ENCODE results near the gene CBARP. TPM values are rescaled to one million over a fixed set of nuclear protein-coding genes. Genes with fewer than 3 reads are reported as not detected.
A peak's percentile ranks its signal among the peaks of the same experiment; 100 is the strongest.

The CBARP gene
- total RNA-seq, 1 experiment from 2014 or later: 13.3 TPM

GRCh38 chr19:1253514-1254080, 15.8 kb upstream of the CBARP start:
- H3K36me3 ChIP-seq (ENCODE audit: insufficient read depth, low read length, poor library complexity, severe bottlenecking): peaks cover 62% of the 10 kb centered on the region
- peak overlapping the region; percentile 96 for H3K27ac ChIP-seq (ENCODE audit: low read depth, low read length, poor library complexity, severe bottlenecking)
- CTCF ChIA-PET: interaction anchor here (0.7 to 1.4 kb wide), 4 partner anchors 9 to 15 kb away, joined by 5 to 16 read pairs (median 10); partner anchors contain the start of gene CIRBP

GRCh38 chr19:1252821-1253513, 15.2 kb upstream of the CBARP start:
- TF ChIP-seq CTCF (conservative IDR thresholded peaks at IDR 0.05; ENCODE audit: low read depth, low read length): peak; percentile 46; the same call in 1 of the 2 replicates
- no peak for TF ChIP-seq EZH2 (IDR thresholded peaks at IDR 0.05; ENCODE audit: borderline replicate concordance, low read depth, low read length, poor library complexity, severe bottlenecking)
- H3K4me1 ChIP-seq (ENCODE audit: insufficient read depth, low read length, poor library complexity, severe bottlenecking): peaks cover 49% of the 10 kb centered on the region
- CTCF ChIA-PET: interaction anchor here (0.7 to 1.4 kb wide), 4 partner anchors 9 to 16 kb away, joined by 5 to 16 read pairs (median 10); partner anchors contain the start of gene CIRBP
- peaks cover 61% of the 10 kb centered on the region for H3K36me3 ChIP-seq (ENCODE audit: insufficient read depth, low read length, poor library complexity, severe bottlenecking)
- peak overlapping the region; percentile 96 for H3K4me3 ChIP-seq (ENCODE audit: low read depth, low read length, poor library complexity, severe bottlenecking)
- DNase-seq (ENCODE audit: low spot score): peak; percentile 98
- BruUV-seq (replicated peaks): no TSS peak
- intact Hi-C loops (cut with micrococcal nuclease; ENCODE audit: unreplicated experiment): no loop called here
- POLR2A ChIA-PET (ENCODE audit: low non-redundant PET): interaction anchor here (0.7 to 1.4 kb wide), 2 partner anchors 8 to 16 kb away, joined by 3 to 26 read pairs; partner anchors contain the start of gene CIRBP
- peak overlapping the region; percentile 96 for H3K27ac ChIP-seq (ENCODE audit: low read depth, low read length, poor library complexity, severe bottlenecking)
- no peaks in the 10 kb centered on the region for H3K9me3 ChIP-seq (ENCODE audit: low read depth, low read length, poor library complexity, severe bottlenecking)
- H3K27me3 ChIP-seq (replicated peaks; ENCODE audit: insufficient read depth, low read depth, low read length, poor library complexity): no peaks in the 10 kb centered on the region

More at GRCh38 chr19:1253514-1254080, 15.8 kb upstream of the CBARP start:
- DNase-seq (ENCODE audit: low spot score): no peak
- POLR2A ChIA-PET (ENCODE audit: low non-redundant PET): interaction anchor here (0.7 to 1.4 kb wide), 2 partner anchors 9 to 15 kb away, joined by 3 to 26 read pairs; partner anchors contain the start of gene CIRBP
- TF ChIP-seq EZH2 (IDR thresholded peaks at IDR 0.05; ENCODE audit: borderline replicate concordance, low read depth, low read length, poor library complexity, severe bottlenecking) (no peak), CTCF (conservative IDR thresholded peaks at IDR 0.05; ENCODE audit: low read depth, low read length) (no peak)
- H3K4me1 ChIP-seq (ENCODE audit: insufficient read depth, low read length, poor library complexity, severe bottlenecking): peaks cover 54% of the 10 kb centered on the region
- peak overlapping the region; percentile 96 for H3K4me3 ChIP-seq (ENCODE audit: low read depth, low read length, poor library complexity, severe bottlenecking)
- intact Hi-C loops (cut with micrococcal nuclease; ENCODE audit: unreplicated experiment): no loop called here
- H3K9me3 ChIP-seq (ENCODE audit: low read depth, low read length, poor library complexity, severe bottlenecking): no peaks in the 10 kb centered on the region
- no TSS peak for BruUV-seq (replicated peaks)
- no peaks in the 10 kb centered on the region for H3K27me3 ChIP-seq (replicated peaks; ENCODE audit: insufficient read depth, low read depth, low read length, poor library complexity)

- peak overlapping the region; percentile 96 for H3K4me3 ChIP-seq (ENCODE audit: low read depth, low read length, poor library complexity, severe bottlenecking)
- H3K27ac ChIP-seq (ENCODE audit: low read depth, low read length, poor library complexity, severe bottlenecking): peak overlapping the region; percentile 96
- intact Hi-C loops (cut with micrococcal nuclease; ENCODE audit: unreplicated experiment): no loop called here
- DNase-seq (ENCODE audit: low spot score): no peak
- H3K36me3 ChIP-seq (ENCODE audit: insufficient read depth, low read length, poor library complexity, severe bottlenecking): peaks cover 55% of the 10 kb centered on the region
- no peaks in the 10 kb centered on the region for H3K27me3 ChIP-seq (replicated peaks; ENCODE audit: insufficient read depth, low read depth, low read length, poor library complexity)
- H3K4me1 ChIP-seq (ENCODE audit: insufficient read depth, low read length, poor library complexity, severe bottlenecking): peaks cover 42% of the 10 kb centered on the region
- TF ChIP-seq EZH2 (IDR thresholded peaks at IDR 0.05; ENCODE audit: borderline replicate concordance, low read depth, low read length, poor library complexity, severe bottlenecking): no peak
- TF ChIP-seq CTCF (conservative IDR thresholded peaks at IDR 0.05; ENCODE audit: low read depth, low read length): no peak
- no TSS peak for BruUV-seq (replicated peaks)
- POLR2A ChIA-PET (ENCODE audit: low non-redundant PET): interaction anchor here (1.4 kb wide), 1 partner anchor 17 kb away, joined by 26 read pairs; the partner anchor contains the start of gene CIRBP
- no peaks in the 10 kb centered on the region for H3K9me3 ChIP-seq (ENCODE audit: low read depth, low read length, poor library complexity, severe bottlenecking)
- CTCF ChIA-PET: interaction anchor here (0.7 to 1.4 kb wide), 4 partner anchors 8 to 199 kb away, joined by 4 to 16 read pairs (median 10); partner anchors contain the start of gene CIRBP
Measured at GRCh38 chr19:1252221-1252820, 14.5 kb upstream of the CBARP start.
